ENCODE data around the gene LUM.

DNA sequence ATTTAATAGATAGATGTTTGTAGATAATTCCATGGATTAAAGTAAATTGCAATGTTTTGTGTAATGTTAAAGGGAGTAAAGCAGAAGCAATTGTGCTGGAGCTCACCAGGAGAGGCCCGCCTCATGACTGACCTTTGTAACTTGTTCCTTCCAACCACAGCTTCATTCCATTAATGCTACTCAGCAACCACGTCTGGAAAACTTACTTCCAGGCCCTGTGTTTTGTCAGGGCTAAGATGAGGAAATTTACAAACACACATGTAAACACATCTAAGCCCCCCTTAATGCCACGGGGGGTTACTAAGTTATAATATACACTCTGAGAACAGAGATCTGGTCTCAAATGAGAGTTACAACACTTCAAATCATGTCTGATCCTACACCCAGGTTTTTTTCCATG, 12.4 kb downstream of the LUM start:
- TF ChIP-seq ZNF274 (IDR thresholded peaks at IDR 0.05; ENCODE audit: low read depth, low read length) (no peak), SUZ12 (IDR thresholded peaks at IDR 0.05; ENCODE audit: extremely low read depth, insufficient read depth, insufficient read length) (no peak), YY1 (IDR thresholded peaks at IDR 0.05; ENCODE audit: insufficient read depth, insufficient read length) (no peak)
